ENCODE results near the gene CAMTA2. TPM values are rescaled to one million over a fixed set of nuclear protein-coding genes. Genes with fewer than 3 reads are reported as not detected.
A peak's percentile ranks its signal among the peaks of the same experiment; 100 is the strongest.

The CAMTA2 gene
- polyA plus RNA-seq, 3 donors, result 7.1 to 88.9 (median 7.6) TPM

GRCh38 chr17:4945176-4945943, 42.1 kb downstream of the CAMTA2 start:
- H3K9ac ChIP-seq (ENCODE audit: insufficient read depth, low read length, poor library complexity, severe bottlenecking), result peak overlapping the region; percentile 61
- H3K4me2 ChIP-seq (replicated peaks; ENCODE audit: extremely low read depth, low read length, poor library complexity, severe bottlenecking), result peak overlapping the region; percentile 98
- peak overlapping the region; percentile 85 to 94 for H3K27ac ChIP-seq (ENCODE audit: low read depth in 1 of 2, low read length in 2 of 2)
- H3K9me3 ChIP-seq (replicated peaks in 1 of 2; ENCODE audit: control insufficient read depth in 1 of 2, insufficient read depth in 1 of 2, low read length in 2 of 2), result no peaks in the 10 kb centered on the region
- H3K9me3 Mint-ChIP-seq, result no peaks in the 10 kb centered on the region
- H3K27me3 Mint-ChIP-seq (ENCODE audit: low read depth in 3 of 3), result peaks cover 0 to 5% (median 0%) of the 10 kb centered on the region in 3 donors
- H3K79me2 ChIP-seq (ENCODE audit: insufficient read depth, low read length), result peaks cover 82% of the 10 kb centered on the region
- H2AFZ ChIP-seq (ENCODE audit: insufficient read depth, low read depth, low read length, poor library complexity, severe bottlenecking), result no peak overlapping the region
- H3K4me1 Mint-ChIP-seq, result peaks cover 68% of the 10 kb centered on the region
- intact Hi-C loops (cut with micrococcal nuclease), result loop anchor here in 1 of 2 donors (5.0 kb wide), 2 partner anchors 43 to 178 kb away; partner anchors contain the start of gene CHRNE
- no peaks in the 10 kb centered on the region for H3K27me3 ChIP-seq (ENCODE audit: control insufficient read depth in 2 of 2, insufficient read depth in 2 of 2, low read length in 2 of 2)
- peaks cover 44 to 51% of the 10 kb centered on the region in 2 donors for H3K36me3 Mint-ChIP-seq
- peak overlapping the region; percentile 95 to 99 (median 97) for H3K27ac Mint-ChIP-seq
- H3K4me1 ChIP-seq (ENCODE audit: control insufficient read depth in 1 of 2, insufficient read depth in 2 of 2, low read length in 2 of 2), result peaks cover 65 to 83% of the 10 kb centered on the region in 2 donors
- H3K36me3 ChIP-seq (replicated peaks in 1 of 2; ENCODE audit: control insufficient read depth in 1 of 2, insufficient read depth in 2 of 2, low read length in 2 of 2), result peaks cover 32 to 43% of the 10 kb centered on the region in 2 donors
- peak overlapping the region; percentile 68 to 86 for H3K4me3 Mint-ChIP-seq
- no peak for TF ChIP-seq CTCF (IDR thresholded peaks at IDR 0.05)
- H3K4me3 ChIP-seq (replicated peaks in 1 of 3; ENCODE audit: low read depth in 2 of 3, low read length in 3 of 3), result peak overlapping the region; percentile 2 to 94 (median 92)
- peaks cover 71% of the 10 kb centered on the region for H4K20me1 ChIP-seq (ENCODE audit: insufficient read depth, low read length)
- 40% methylated on average over 3 of the region's 7 CpGs for WGBS (ENCODE audit: insufficient coverage)
- DNase-seq, result peak; percentile 86 to 96 (median 93)

- Mint-ChIP-seq H3K4me3 (peak overlapping the region; percentile 68 to 86), H3K36me3 (peaks cover 44 to 51% of the 10 kb centered on the region in 2 donors), H3K27ac (peak overlapping the region; percentile 95 to 99 (median 97)), H3K9me3 (no peaks in the 10 kb centered on the region), H3K27me3 (ENCODE audit: low read depth in 3 of 3) (peaks cover 0 to 5% (median 0%) of the 10 kb centered on the region in 3 donors), H3K4me1 (peaks cover 66% of the 10 kb centered on the region)
- Histone ChIP-seq H3K4me2 (replicated peaks; ENCODE audit: extremely low read depth, low read length, poor library complexity, severe bottlenecking) (peak overlapping the region; percentile 98), H3K79me2 (ENCODE audit: insufficient read depth, low read length) (peaks cover 81% of the 10 kb centered on the region), H3K27me3 (ENCODE audit: control insufficient read depth in 2 of 2, insufficient read depth in 2 of 2, low read length in 2 of 2) (no peaks in the 10 kb centered on the region), H3K36me3 (replicated peaks in 1 of 2; ENCODE audit: control insufficient read depth in 1 of 2, insufficient read depth in 2 of 2, low read length in 2 of 2) (peaks cover 32 to 43% of the 10 kb centered on the region in 2 donors), H4K20me1 (ENCODE audit: insufficient read depth, low read length) (peaks cover 71% of the 10 kb centered on the region), H3K27ac (ENCODE audit: low read depth in 1 of 2, low read length in 2 of 2) (peak overlapping the region; percentile 85 to 94), H3K9me3 (replicated peaks in 1 of 2; ENCODE audit: control insufficient read depth in 1 of 2, insufficient read depth in 1 of 2, low read length in 2 of 2) (no peaks in the 10 kb centered on the region), H3K9ac (ENCODE audit: insufficient read depth, low read length, poor library complexity, severe bottlenecking) (peak overlapping the region; percentile 61), H3K4me1 (ENCODE audit: control insufficient read depth in 1 of 2, insufficient read depth in 2 of 2, low read length in 2 of 2) (peaks cover 61 to 78% of the 10 kb centered on the region in 2 donors), H2AFZ (ENCODE audit: insufficient read depth, low read depth, low read length, poor library complexity, severe bottlenecking) (no peak overlapping the region), H3K4me3 (replicated peaks in 1 of 3; ENCODE audit: low read depth in 2 of 3, low read length in 3 of 3) (peak overlapping the region; percentile 2 to 94 (median 17))
- DNase-seq, result no peak
- WGBS (ENCODE audit: insufficient coverage), result 28% methylated on average over 5 of the region's 8 CpGs
- no peak for TF ChIP-seq CTCF (IDR thresholded peaks at IDR 0.05)
- intact Hi-C loops (cut with micrococcal nuclease), result loop anchor here in 1 of 2 donors (5.0 kb wide), 2 partner anchors 42 to 177 kb away; partner anchors contain the start of gene CHRNE
Measured at GRCh38 chr17:4944554-4945175, 42.8 kb downstream of the CAMTA2 start.
